Endothelial cell of umbilical vein (primary cell): Measurements from ENCODE around the gene ZNF281. TPM values are rescaled to one million over a fixed set of nuclear protein-coding genes. Genes with fewer than 3 reads are reported as not detected.
A peak's percentile ranks its signal among the peaks of the same experiment; 100 is the strongest.

Source experiments
- BruUV-seq: library from RNA; stranded (reverse); fragments of 400-500 nt; replicated peaks from 2 replicates; lab custom pipeline; 2021; lab: Mats Ljungman, UMichigan
- CTCF ChIA-PET: fragments of 300-600, 350-600 bp; sonication (Branson Sonifier 250); formaldehyde crosslinking; loops from one replicate; lab custom pipeline; 2021; ENCODE audit warnings: antibody characterized with exemption, inconsistent platforms; lab: Charles Lee
- POLR2A ChIA-PET: fragments of 300-600, 350-600 bp; sonication (Branson Sonifier 250); formaldehyde crosslinking; loops from one replicate; lab custom pipeline; 2021; ENCODE audit warnings: antibody characterized with exemption, inconsistent platforms; lab: Charles Lee
- DNase-seq: peaks from one replicate; pipeline ENCODE4 v3.0.0-alpha.2; 2011; ENCODE audit warnings: low read depth, low spot score
- FAIRE-seq: peaks from 2 replicates; lab custom pipeline; 2011; peaks lifted over from hg19 to GRCh38; lab: Jason Lieb, UNC
- H2AFZ ChIP-seq: 2 replicates; pipeline ENCODE4 v1.6.0; 2012; ENCODE audit warnings: low read depth, low read length, control low read depth, inconsistent platforms
- H3K27ac ChIP-seq: 2 replicates; pipeline ENCODE4 v1.5.1; 2011; ENCODE audit warnings: low read depth, mild to moderate bottlenecking, control low read depth, low read length, moderate library complexity; ENCODE audit not compliant: insufficient read depth
- H3K27me3 ChIP-seq, 2 experiments: 2 replicates each; pipeline versions ENCODE4 v1.6.0 to v1.6.1; 2011; ENCODE audit warnings: low read length in 2 of 2, mixed read lengths in 1 of 2; ENCODE audit not compliant: control insufficient read depth in 2 of 2, insufficient read depth in 2 of 2
- H3K36me3 ChIP-seq, 2 experiments: 2 replicates in 1 of 2; 3 replicates in 1 of 2; pipeline ENCODE4 v1.5.1; 2011; ENCODE audit warnings: low read length in 2 of 2, mild to moderate bottlenecking in 1 of 2, moderate library complexity in 1 of 2; ENCODE audit not compliant: control insufficient read depth in 2 of 2, insufficient read depth in 2 of 2; ENCODE audit errors: extremely low read depth in 1 of 2
- H3K4me1 ChIP-seq: 3 replicates; pipeline ENCODE4 v1.5.1; 2011; ENCODE audit warnings: mild to moderate bottlenecking, low read length; ENCODE audit not compliant: control insufficient read depth, insufficient read depth; ENCODE audit errors: extremely low read depth
- H3K4me2 ChIP-seq: 2 replicates; pipeline ENCODE4 v1.6.1; 2011; ENCODE audit warnings: low read length, control low read depth, mixed read lengths; ENCODE audit not compliant: insufficient read depth
- H3K4me3 ChIP-seq, 3 experiments: fragments of 200-600 bp in 1 of 3; sonication (generic), shearing (Covaris generic) in 1 of 3; replicated peaks in 1 of 3; 2 replicates each; pipeline ENCODE4 v1.5.1; 2011 to 2016; ENCODE audit warnings: control low read depth in 3 of 3, low read length in 3 of 3, mild to moderate bottlenecking in 2 of 3, inconsistent platforms in 1 of 3, low read depth in 1 of 3, moderate library complexity in 1 of 3; ENCODE audit not compliant: insufficient read depth in 1 of 3
- H3K79me2 ChIP-seq: 2 replicates; pipeline ENCODE4 v1.6.0; 2012; ENCODE audit warnings: low read length, inconsistent platforms; ENCODE audit not compliant: control insufficient read depth, insufficient read depth
- H3K9ac ChIP-seq: replicated peaks from 2 replicates; pipeline ENCODE3; 2011; ENCODE audit warnings: low read length, control low read depth; ENCODE audit not compliant: insufficient read depth; ENCODE audit errors: extremely low read depth
- H3K9me1 ChIP-seq: replicated peaks from 3 replicates; pipeline ENCODE4 v1.6.0; 2011; ENCODE audit warnings: mild to moderate bottlenecking, low read length; ENCODE audit not compliant: control insufficient read depth, insufficient read depth; ENCODE audit errors: extremely low read depth
- H3K9me3 ChIP-seq: replicated peaks from 2 replicates; pipeline ENCODE4 v1.5.1; 2012; ENCODE audit warnings: low read length, inconsistent platforms; ENCODE audit not compliant: control insufficient read depth, insufficient read depth
- H4K20me1 ChIP-seq: replicated peaks from 2 replicates; pipeline ENCODE3; 2011; ENCODE audit warnings: mild to moderate bottlenecking, low read length; ENCODE audit not compliant: control insufficient read depth, insufficient read depth; ENCODE audit errors: extremely low read depth
- EZH2 ChIP-seq: IDR thresholded peaks from 2 replicates; pipeline ENCODE4 v1.6.1; 2012; ENCODE audit warnings: borderline replicate concordance, low read depth, mild to moderate bottlenecking, moderate library complexity, low read length, inconsistent platforms; ENCODE audit not compliant: severe bottlenecking
- FOS ChIP-seq: IDR thresholded peaks from 2 replicates; pipeline ENCODE4 v1.6.1; 2011; ENCODE audit warnings: mild to moderate bottlenecking, low read length, moderate library complexity, borderline replicate concordance; ENCODE audit not compliant: insufficient read depth
- GATA2 ChIP-seq: IDR thresholded peaks from 2 replicates; pipeline ENCODE4 v1.7.0; 2011; ENCODE audit warnings: low read depth, mild to moderate bottlenecking, moderate library complexity, mixed read lengths, low read length; ENCODE audit not compliant: insufficient read length, insufficient read depth
- JUN ChIP-seq: IDR thresholded peaks from 2 replicates; pipeline ENCODE4 v1.6.1; 2011; ENCODE audit warnings: borderline replicate concordance, low read depth; ENCODE audit not compliant: insufficient read length, insufficient read depth
- MYC ChIP-seq: IDR thresholded peaks from one replicate; pipeline ENCODE4 v1.6.1; 2011; ENCODE audit warnings: mild to moderate bottlenecking, low read depth, low read length
- POLR2A ChIP-seq: IDR thresholded peaks from 2 replicates; pipeline ENCODE4 v1.6.1; 2012; ENCODE audit warnings: low read depth, mild to moderate bottlenecking, control low read depth, low read length
- POLR2AphosphoS5 ChIP-seq: IDR thresholded peaks from 2 replicates; pipeline ENCODE4 v1.6.1; 2012; ENCODE audit warnings: low read depth, mild to moderate bottlenecking, control low read depth, low read length, moderate library complexity; ENCODE audit not compliant: insufficient read depth
- dilution Hi-C: fragments of 300-500 bp; cut with MboI; formaldehyde crosslinking; loops from one replicate; pipeline ENCODE4 v1.15.0; 2019; ENCODE audit warnings: low sequenced_read_pairs; ENCODE audit not compliant: extremely low pct_ligation_motif_present
- intact Hi-C: fragments of 100-400 bp; cut with micrococcal nuclease; formaldehyde crosslinking; loops from one replicate; pipeline ENCODE4 v1.10.0; 2022
- polyA plus RNA-seq, 4 experiments: library from polyadenylated mRNA; depleted of rRNA in 3 of 4; stranded (reverse) in 3 of 4; unstranded in 1 of 4; fragments of >200 nt; gene quantifications; 2 replicates each; pipeline versions ENCODE4 v1.2.1 to v1.2.3, GENCODE V29; 2011 to 2012; ENCODE audit warnings: missing spikeins in 1 of 4
- total RNA-seq: library from RNA; stranded (reverse); gene quantifications from 2 replicates; pipeline ENCODE4 v1.2.3, GENCODE V29; 2021
- TF ChIP-seq, protein P1 (sequence below): IDR thresholded peaks from 2 replicates; pipeline ENCODE4 v1.6.1; 2011; ENCODE audit not compliant: insufficient read depth, insufficient read length
- TF ChIP-seq, protein P2 (sequence below), 2 donors: IDR thresholded peaks; 1 replicate in 1 of 2; 2 replicates in 1 of 2; pipeline ENCODE4 v1.5.1; 2011; ENCODE audit warnings: low read length in 2 of 2, mild to moderate bottlenecking in 2 of 2, moderate library complexity in 2 of 2, control low read depth in 1 of 2, inconsistent platforms in 1 of 2, low read depth in 1 of 2; ENCODE audit not compliant: insufficient read depth in 1 of 2; ENCODE audit errors: extremely low read depth in 1 of 2

ZNF281 gene
- total and polyA plus RNA-seq, 2 donors (not counting 3 experiments of a cell fraction or from before 2014, with no cell fraction given), result 5.2 to 22.3 TPM

GRCh38 chr1:200363264-200363933, 46.4 kb downstream of the ZNF281 start:
- intact Hi-C loops, result no loop called here
- H3K27me3 ChIP-seq, result no peaks in the 10 kb centered on the region
- H3K4me1 ChIP-seq, result peaks cover 19% of the 10 kb centered on the region
- no peaks in the 10 kb centered on the region for H4K20me1 ChIP-seq
- peak; percentile 7 for DNase-seq
- BruUV-seq, result no TSS peak
- no peak overlapping the region for H3K27ac ChIP-seq
- no peak overlapping the region for H3K4me3 ChIP-seq
- H2AFZ ChIP-seq, result peak overlapping the region; percentile 15
- no peaks in the 10 kb centered on the region for H3K9me3 ChIP-seq
- H3K4me2 ChIP-seq, result peak overlapping the region; percentile 58
- TF ChIP-seq, protein P1, sequence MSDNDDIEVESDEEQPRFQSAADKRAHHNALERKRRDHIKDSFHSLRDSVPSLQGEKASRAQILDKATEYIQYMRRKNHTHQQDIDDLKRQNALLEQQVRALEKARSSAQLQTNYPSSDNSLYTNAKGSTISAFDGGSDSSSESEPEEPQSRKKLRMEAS, result no peak
- TF ChIP-seq EZH2, result no peak
- TF ChIP-seq FOS, result no peak
- TF ChIP-seq JUN, result no peak
- TF ChIP-seq, protein P2, sequence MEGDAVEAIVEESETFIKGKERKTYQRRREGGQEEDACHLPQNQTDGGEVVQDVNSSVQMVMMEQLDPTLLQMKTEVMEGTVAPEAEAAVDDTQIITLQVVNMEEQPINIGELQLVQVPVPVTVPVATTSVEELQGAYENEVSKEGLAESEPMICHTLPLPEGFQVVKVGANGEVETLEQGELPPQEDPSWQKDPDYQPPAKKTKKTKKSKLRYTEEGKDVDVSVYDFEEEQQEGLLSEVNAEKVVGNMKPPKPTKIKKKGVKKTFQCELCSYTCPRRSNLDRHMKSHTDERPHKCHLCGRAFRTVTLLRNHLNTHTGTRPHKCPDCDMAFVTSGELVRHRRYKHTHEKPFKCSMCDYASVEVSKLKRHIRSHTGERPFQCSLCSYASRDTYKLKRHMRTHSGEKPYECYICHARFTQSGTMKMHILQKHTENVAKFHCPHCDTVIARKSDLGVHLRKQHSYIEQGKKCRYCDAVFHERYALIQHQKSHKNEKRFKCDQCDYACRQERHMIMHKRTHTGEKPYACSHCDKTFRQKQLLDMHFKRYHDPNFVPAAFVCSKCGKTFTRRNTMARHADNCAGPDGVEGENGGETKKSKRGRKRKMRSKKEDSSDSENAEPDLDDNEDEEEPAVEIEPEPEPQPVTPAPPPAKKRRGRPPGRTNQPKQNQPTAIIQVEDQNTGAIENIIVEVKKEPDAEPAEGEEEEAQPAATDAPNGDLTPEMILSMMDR (IDR thresholded peaks at IDR 0.05; ENCODE audit: extremely low read depth in 1 of 2, insufficient read depth in 1 of 2, low read depth in 1 of 2, low read length in 2 of 2), result no peak
- TF ChIP-seq GATA2, result no peak
- no peak for TF ChIP-seq MYC
- no peak for TF ChIP-seq POLR2AphosphoS5
- TF ChIP-seq POLR2A, result no peak
- ChIA-PET CTCF (interaction anchor here (0.7 to 2.7 kb wide), 7 partner anchors 8 to 125 kb away, joined by 3 to 11 read pairs (median 6); no protein-coding TSS in a partner anchor), POLR2A (no interaction called here)
- no peaks in the 10 kb centered on the region for H3K79me2 ChIP-seq
- H3K9me1 ChIP-seq, result no peaks in the 10 kb centered on the region
- no peaks in the 10 kb centered on the region for H3K36me3 ChIP-seq
- FAIRE-seq, result no peak
- H3K9ac ChIP-seq, result no peak overlapping the region
- dilution Hi-C loops, result no loop called here
